Activated CD8-positive, alpha-beta memory T cell treated with anti-CD3 and anti-CD28 coated beads for 24 hours (primary cell): ENCODE measurements around the gene CEBPZOS.
"Not testable (repeated sequence)": the region's sequence is repeated elsewhere in the genome, so short reads cannot be mapped to it uniquely, and the experiment has no call there.

Source experiments
- DNase-seq: peaks from one replicate; pipeline ENCODE4 v3.0.0-alpha.2; 2020

CEBPZOS gene

DNA sequence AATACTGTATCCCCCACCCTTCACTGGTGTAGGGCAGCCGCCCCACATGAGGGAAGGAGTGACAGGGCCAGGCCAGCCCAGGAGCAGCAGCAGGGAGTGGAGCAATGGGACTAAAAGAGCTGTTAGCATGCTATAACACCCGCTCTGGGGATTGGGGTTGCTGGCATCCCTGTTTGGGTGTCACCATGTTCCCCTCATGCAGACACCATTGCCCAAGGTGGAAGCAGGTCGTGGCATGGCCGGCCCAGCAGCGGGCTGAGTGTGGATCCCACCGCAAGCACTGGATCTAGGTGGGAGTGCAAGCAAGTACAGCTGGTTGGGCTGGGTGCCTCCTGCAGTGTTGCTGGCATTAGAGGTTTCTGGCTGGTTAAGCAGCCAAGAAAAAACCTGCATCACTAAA is 4.5 kb upstream of the CEBPZOS start:
- DNase-seq = no peak

DNA sequence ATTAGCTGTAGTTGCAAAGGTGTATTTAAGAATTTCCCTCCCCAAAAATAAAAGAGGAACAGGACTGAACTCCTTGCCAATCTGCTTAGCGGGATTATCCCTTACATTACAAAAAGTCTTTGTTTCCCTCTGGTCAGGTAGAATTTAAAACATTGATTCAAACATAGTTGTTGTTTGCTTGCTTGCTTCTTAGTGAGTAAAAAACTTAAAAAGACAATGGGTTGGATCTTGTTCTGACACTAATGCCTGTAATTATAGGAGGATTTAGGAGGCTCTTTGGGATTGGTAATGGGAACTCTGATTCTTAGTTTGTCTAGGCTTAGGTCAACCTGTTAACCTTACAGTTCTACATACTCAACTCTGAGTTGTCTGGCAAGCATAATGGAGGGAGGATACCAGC is 3.7 kb upstream of the CEBPZOS start:
- no peak for DNase-seq

DNA sequence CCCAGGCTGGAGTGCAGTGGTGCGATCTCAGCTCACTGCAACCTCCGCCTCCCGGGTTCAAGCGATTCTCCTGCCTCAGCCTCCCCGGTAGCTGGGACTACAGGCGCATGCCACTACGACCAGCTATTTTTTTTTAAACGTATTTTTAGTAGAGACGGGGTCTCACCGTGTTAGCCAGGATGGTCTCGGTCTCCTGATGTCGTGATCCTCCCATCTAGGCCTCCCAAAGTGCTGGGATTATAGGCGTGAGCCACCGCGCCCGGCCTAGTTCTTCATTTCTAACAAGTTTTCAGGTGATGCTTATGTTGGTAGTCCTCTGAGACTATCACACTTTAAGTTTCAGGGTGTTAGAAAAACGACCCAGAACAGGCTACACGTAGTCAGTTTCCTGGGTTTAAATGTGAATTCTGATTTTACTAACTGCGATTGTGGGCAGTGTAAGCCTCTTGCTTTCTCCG is 405 bp upstream of the CEBPZOS start:
- not testable (repeated sequence) for DNase-seq

DNA sequence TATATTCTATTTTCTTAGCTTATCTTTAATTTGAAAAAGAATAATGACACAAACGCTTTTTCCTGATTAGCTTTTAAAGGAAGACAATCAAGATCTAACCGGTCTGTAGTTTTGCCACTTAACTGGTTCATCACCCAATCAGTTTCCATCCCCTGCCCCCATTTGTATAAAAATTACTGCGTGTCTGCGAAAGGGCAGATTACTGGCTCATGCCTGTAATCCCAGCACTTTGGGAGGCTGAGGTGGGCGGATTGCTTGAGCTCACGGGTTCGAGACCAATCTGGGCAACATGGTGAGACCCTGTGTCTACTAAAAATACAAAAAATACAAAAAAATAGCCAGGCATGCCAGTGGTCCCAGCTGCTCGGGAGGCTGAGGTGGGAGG is 2.4 kb downstream of the CEBPZOS start:
- DNase-seq = no peak

DNA sequence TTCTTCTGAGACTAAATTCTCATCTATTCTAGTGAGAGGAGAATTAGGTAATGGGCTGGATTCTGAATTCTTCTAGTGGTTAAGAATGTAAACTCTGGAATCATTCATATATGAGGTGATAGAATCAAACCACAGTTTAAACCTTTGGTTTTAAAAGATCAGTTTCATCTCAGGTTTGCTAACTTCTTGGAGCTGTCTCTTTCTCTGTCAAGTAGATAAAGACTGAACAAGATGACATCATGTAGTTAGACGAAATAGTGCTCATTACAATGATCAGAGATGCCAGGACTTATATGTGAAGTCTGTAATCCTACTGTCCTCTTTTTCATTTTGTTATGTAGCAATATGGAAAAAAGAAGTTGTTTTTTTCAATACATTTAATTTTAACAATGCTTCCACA is 4.9 kb downstream of the CEBPZOS start:
- no peak for DNase-seq

DNA sequence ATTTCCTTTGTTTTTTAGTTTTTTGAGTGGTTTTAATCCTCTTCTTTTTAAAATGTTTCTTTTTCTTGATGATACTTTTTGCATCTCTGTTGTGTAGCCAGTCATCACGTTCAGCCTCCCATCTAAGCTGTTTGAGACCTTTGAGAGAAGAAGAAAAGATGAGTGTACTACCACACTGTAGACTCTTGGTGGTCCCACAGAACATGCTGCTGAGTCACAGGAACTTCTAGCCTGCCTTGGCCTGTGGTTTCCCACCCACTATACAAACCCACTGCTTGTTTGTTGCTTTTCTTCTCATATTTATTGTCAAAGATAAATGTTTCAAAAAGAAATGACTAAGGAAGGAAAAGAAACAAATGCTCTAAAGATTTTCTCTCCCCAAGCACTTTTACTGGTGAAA is 5.5 kb downstream of the CEBPZOS start:
- DNase-seq = no peak

DNA sequence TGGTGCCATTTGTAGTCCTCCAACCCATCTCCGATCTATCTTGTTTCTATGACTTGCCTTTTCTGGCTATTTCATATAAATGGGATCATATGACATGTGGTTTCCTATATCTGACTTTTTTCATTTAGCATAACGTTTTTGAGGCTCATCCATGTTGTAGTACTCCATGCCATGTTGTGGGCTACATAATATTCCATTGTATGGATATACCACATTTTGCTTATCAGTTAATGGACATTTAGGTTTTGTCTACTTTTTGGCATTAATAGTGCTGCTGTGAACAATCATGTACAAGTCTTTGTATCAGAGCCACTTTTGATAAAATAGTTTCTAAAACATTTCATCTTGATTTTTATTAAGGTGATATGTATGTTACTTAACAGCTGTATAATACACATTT is 7.4 kb downstream of the CEBPZOS start:
- no peak for DNase-seq

DNA sequence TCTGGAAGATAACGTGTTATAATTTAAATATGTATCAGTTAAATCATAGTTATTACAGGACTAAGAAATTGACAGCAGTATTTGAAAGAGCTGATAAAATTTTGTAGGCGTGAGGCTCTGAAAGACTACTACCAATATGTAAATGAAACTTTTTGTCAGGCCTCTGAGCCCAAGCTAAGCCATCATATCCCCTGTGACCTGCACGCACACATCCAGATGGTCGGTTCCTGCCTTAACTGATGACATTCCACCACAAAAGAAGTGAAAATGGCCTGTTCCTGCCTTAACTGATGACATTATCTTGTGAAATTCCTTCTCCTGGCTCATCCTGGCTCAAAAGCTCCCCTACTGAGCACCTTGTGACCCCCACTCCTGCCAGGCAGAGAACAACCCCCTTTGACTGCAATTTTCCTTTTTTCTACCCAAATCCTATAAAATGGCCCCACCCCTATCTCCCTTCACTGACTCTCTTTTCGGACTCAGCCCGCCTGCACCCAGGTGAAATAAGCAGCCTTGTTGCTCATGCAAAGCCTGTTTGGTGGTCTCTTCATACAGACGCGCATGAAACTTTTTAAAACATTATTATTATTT is 8.9 kb downstream of the CEBPZOS start:
- not testable (repeated sequence) for DNase-seq

DNA sequence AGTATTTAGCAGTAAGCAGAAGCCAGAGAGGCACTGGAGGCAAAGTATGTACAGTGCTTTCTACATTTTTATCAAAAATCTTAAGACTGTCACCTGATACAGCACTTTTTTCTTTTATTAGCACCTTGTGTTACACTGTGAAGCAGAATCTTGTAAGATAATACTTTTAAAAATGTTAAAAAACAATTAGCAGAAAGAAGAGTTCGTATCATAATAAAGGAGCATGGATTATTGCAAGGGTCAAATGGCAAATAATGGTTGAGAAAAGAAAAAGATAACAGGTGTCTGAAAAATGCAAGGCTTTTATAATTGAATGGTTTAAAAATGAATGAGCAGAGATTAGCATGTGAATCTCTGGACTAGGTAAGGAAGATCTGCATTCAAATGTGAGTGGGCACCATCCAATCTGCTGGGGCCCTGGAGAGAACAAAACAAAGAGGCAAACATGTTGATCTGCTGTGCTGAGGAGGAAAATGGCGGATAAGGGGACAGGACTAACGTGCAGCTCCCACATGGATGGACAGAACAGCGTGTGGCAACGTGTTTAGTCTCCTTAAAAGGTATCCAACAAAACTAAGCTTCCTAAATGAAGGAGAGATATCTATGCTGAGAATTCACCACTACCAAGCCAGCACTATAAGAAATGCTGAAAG is 9.5 kb downstream of the CEBPZOS start:
- no peak for DNase-seq

DNA sequence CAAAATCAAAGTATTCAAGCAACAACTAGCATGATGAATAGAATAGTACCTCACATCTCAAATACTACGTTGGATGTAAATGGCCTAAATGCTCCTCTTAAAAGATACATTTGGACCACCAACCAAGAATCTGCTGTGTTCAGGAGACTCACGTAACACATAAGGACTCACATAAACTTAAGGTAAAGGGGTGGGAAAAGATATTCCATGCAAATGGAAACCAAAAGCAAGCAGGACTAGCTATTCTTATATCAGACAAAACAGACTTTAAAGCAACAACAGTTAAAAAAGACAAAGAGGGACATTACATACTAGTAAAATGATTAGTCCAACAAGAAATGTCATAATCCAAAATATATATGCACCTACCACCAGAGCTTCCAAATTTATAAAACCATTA is 10.5 kb downstream of the CEBPZOS start:
- not testable (repeated sequence) for DNase-seq

DNA sequence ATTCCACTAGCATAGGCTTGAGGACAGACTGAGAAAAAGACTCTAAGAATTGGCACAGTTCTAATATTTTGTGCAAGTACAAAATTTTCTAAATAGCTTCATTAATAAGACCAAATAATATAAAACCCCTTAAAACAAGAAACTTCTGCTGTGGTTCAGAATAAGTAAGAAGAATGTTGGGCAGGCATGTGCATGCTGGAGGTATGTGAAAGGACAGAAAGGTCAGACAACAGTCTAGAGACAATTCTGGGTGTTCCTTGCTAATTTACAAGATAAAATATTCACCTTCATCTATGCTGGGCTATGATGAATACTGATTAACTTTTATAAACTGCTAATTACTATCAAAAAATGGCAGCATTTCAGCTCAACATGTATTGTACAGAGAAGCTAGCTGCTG is 14.9 kb downstream of the CEBPZOS start:
- DNase-seq = no peak

DNA sequence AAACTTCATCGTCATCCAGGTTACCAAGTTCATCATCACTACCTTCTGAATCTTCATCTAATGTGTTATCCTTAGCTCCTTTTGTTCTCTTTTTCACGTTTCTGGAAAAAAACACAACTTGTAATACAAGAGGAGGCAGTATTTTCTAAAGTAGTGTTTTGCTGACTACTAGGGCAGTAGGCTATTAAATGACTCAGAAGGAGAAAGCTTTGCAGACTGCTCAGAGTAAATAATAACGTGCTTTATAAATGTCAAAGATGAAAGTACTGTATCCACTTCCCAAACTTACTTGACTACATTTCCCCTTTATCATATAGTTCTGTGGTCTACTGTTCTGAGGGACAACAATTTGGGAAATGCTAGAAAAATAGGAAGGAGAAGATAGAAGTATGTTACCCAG is 15.6 kb downstream of the CEBPZOS start:
- no peak for DNase-seq

DNA sequence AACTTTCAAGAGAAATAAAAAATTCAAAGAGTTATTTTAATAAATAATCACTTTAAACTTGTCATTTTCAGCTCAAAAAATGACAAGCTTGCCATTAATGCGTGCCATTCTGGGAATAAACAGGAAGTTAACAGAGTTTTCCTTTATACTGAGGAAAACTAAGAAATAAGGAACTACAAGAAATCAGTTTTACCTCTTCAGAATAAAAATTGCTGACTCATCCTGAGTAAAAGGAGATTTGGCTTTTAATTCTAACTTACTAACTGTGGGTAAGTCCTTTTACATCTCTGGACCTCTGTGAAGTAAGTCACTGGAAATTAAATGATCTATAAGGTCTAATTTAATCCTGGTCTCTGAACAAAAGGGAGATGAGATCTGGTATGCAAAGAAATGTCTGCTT is 19.0 kb downstream of the CEBPZOS start:
- DNase-seq = no peak

DNA sequence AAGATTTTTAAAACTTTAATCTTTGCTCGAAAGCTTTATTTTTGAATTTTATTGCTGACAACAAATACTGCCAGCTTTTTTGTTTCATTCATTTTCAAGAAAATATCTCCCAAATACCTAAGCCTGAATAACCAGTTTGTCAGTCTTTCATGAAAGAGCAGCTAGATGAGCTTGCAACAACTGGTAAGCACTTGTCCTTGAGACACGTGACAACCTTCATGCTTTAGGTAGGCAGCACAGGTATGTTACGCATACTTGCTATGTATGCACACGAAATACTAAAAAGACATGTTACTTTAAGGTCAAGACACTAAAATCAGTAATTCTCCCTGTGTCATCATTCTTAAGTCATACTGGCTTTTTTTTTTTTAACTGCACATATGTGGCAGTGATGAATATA is 22.8 kb downstream of the CEBPZOS start:
- DNase-seq = no peak

DNA sequence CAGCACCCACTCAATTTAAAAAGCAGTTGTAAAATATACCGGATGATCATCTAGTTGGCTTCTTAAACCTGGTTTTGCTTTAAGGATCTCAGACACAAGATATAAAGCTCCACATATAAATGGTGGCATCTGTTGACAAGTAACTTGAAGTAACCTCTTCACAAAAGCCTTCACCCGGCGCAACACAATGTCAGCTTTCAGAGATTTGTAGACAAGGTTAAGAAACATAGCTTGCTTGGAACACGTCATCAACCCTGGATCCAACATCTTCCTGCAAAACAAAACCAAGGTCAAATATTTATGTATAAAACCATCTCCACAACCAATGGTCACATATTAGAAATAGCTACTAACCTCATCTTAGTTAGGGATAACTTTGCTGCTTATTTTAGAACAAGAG is 26.8 kb downstream of the CEBPZOS start:
- DNase-seq = no peak

DNA sequence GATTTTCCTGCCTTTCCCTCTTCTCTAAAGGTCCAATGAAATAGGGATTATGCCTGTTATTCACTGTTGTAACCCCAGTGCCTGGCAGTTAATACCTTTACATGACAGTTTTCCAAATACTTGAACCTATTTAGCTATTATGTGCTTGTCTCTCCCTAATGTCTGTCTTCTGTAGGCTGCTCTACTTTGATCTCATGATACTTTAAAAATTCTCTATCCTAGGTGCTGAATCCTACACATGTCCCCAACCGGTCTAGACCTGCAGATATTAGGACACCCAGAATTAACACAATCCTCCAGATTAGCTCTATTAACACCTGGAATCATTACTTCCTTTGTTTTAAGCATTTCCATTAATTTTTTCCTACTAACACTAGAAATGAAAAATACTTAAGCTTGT is 27.8 kb downstream of the CEBPZOS start:
- DNase-seq = no peak

DNA sequence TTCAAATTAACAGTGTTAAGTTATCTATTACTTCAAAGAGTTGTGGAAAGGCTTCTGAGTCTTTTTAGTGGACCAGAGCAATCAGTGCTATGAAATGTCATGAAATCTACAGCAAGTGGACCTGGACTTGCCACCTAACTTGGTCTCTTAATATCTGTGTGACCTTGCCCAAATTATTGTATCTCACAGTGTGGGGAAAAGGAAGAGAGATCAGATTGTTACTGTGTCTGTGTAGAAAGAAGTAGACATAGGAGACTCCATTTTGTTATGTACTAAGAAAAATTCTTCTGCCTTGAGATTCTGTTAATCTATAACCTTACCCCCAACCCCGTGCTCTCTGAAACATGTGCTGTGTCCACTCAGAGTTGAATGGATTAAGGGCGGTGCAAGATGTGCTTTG is 28.8 kb downstream of the CEBPZOS start:
- not testable (repeated sequence) for DNase-seq

DNA sequence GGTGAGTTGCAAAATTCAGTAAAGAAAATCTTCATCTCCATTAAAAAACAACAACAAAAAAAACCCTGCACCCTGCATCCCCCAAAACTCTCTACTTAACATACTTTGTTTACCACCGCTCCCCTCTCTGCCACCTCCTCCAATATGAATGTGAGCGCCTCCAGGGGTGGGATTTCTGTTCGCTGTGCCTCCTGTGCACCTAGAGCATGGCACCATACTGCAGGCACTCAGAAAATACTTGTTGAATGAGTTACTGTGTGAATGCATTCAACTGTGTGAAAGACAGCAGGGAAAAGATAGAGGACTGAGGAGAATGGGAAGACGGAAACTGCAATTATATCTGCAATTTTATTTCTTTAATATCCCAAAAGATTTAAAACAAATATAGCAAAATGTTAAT is 30.6 kb downstream of the CEBPZOS start:
- no peak for DNase-seq

DNA sequence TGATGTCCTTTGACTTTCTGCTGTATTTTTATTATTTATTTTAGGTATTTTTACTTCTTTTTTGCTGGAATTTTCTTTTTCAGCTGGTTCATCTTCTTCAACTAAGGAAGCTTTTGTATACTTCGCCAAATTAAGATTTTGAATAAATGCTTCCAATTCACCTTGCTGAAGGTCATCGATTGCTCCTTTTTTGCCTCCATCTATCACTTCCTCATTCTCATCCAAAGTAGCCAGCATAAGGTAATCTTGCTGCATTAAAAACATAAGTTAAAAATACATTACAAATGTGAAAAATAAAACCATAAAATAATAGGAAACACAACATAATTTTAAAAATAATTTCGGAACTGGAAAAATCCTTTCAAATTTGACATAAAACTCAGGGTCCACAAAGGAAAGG is 32.5 kb downstream of the CEBPZOS start:
- no peak for DNase-seq

DNA sequence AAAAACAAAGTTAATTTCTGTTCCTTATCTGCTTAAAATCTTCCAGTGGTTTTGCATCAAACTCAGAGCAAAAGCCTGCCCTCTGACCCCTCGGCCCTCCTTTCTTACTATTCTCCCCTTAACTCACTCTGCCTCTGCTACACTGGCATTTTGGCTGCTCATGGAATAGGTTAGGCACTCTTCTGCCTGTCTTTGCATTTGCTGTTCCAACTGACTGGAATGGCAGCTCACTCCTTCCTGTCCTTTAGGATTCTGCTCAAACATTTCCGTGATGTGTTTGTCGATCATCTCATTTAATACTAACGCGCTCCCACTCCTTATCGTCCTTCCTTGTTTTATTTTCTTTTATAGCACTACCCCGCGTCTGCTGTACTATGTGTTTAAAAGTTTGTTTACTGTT is 34.3 kb downstream of the CEBPZOS start:
- DNase-seq = no peak

DNA sequence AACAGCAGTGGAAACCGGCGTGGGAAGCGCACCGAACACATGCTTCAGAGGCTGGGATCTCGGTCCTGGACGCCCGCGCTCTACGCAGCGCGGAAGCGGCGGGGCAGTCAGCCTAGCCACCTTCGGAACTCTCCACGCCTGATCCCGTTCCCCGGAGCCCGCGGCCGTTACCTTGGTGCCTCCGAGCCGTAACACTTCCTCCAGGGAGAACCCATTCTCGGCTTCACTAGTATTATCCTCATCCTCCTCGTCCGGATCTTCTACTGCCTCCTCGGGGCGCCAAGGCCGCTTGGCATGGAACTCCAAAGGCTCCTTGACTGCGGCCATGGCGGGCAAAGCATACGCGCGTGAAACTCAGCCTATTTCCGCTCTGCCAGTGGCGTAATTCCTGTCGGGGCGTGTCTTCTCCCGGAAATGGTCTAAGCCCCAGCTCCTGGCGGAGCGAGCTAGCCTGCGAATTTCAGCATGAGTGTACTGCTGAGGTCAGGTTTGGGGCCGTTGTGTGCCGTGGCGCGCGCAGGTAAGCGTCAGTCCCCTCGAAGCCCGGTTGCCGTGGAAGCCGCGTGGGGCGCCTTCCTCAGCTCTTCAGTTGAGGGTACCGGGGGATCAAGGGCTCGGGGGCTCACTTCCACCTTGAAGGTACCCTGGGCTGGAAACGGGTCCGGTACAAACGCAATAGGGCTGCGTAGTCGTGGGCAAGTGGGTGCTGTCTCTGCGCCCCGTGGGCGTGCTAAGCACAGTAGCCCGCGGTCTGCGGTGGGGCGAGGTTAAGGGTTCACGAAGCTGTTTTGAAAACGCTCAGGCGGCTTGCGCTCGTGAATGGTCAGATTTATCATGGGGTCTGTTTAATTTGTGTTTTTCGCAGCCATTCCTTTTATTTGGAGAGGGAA is 35.2 kb downstream of the CEBPZOS start, which contains the start of the genes CEBPZ and NDUFAF7:
CEBPZ (minus strand) TSS at position 356 of the 890 bp plus-strand sequence; CDS start at position 327, 29 bp downstream.
NDUFAF7 (plus strand) TSS at position 418 of the 890 bp plus-strand sequence; CDS start at position 466, 48 bp downstream.
- DNase-seq = peak; percentile 94

DNA sequence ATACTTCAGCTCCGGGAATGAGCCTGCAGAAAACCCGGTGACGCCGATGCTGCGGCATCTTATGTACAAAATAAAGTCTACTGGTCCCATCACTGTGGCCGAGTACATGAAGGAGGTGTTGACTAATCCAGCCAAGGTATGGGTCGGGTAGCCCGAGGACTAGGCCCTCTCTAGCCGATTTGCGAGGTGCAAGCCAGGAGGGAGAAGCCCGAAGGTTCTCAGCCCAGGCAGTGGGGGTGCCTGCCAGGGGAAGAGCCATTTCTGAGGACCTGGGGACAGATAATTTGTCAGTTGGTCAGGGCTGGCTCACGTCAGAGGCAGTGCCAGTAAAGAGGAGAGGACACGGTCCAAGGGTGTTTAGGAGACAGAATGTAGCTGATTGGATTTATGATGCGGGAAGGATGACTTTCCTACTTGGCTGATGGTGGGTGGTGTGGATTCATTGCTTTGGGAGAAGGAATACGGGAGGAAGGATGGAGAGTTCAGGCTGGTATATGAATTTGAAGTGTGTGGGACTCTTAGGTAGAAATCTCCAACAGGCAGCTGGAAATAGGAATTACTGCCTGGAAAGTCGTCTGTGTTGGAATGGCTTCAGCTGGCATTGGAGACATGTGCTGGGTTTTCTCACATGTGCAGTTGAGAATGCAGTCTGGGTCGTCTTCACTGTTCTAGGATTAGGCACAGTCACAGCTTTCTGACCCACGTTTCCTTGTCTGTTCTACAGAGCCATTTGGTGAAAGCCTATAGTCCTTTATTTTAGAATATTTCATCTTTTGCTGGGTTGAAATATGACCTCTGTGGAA is 36.0 kb downstream of the CEBPZOS start:
- DNase-seq = peak; percentile 66

DNA sequence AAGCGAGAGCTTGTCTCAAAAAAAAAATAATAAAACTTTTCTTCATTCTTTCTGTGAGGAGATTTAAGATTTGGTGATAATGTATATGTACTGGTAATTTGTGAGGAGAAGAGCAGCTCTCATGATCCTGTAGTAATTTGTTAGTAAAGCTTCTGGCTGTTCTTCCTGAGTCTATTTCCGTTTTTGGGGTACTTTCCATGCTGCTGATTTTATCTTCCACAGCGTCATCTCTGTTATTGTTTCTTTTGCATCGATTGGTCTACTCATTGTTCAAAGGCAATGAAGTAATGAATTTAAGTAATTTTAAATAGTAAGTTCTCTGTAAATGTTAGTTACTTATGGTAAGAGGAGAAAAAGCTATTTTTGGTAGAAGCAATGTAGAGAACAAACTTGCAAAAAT is 47.1 kb downstream of the CEBPZOS start:
- no peak for DNase-seq
